LNCAP (cell line): ENCODE measurements around the gene SNRPE.

ENCODE experiments used
- TF ChIP-seq, protein P1 (sequence below): fragments of 450-650 bp; IDR thresholded peaks from 2 replicates; pipeline ENCODE4 v1.5.1; 2017; ENCODE audit warnings: mild to moderate bottlenecking

Gene SNRPE

DNA sequence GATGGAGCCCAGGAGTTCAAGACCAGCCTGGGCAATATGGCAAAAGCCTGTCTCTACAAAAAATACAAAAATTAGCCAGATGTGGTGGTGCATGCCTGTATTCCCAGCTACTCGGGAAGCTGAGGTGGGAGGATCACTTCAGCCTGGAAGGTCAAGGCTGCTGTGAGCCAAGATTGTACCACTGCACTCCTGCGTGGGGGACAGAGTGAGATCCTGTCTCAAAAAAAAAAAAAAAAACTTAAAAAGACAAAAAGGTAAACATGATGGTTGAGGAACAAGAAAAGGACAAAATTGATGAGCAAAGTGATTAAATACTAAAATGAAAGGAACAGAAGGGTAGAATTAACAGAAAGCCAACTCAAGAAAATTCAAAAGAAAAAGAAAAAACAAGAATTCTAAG lies 30.6 kb downstream of the SNRPE start:
- TF ChIP-seq, protein P1, sequence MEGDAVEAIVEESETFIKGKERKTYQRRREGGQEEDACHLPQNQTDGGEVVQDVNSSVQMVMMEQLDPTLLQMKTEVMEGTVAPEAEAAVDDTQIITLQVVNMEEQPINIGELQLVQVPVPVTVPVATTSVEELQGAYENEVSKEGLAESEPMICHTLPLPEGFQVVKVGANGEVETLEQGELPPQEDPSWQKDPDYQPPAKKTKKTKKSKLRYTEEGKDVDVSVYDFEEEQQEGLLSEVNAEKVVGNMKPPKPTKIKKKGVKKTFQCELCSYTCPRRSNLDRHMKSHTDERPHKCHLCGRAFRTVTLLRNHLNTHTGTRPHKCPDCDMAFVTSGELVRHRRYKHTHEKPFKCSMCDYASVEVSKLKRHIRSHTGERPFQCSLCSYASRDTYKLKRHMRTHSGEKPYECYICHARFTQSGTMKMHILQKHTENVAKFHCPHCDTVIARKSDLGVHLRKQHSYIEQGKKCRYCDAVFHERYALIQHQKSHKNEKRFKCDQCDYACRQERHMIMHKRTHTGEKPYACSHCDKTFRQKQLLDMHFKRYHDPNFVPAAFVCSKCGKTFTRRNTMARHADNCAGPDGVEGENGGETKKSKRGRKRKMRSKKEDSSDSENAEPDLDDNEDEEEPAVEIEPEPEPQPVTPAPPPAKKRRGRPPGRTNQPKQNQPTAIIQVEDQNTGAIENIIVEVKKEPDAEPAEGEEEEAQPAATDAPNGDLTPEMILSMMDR: no peak

DNA sequence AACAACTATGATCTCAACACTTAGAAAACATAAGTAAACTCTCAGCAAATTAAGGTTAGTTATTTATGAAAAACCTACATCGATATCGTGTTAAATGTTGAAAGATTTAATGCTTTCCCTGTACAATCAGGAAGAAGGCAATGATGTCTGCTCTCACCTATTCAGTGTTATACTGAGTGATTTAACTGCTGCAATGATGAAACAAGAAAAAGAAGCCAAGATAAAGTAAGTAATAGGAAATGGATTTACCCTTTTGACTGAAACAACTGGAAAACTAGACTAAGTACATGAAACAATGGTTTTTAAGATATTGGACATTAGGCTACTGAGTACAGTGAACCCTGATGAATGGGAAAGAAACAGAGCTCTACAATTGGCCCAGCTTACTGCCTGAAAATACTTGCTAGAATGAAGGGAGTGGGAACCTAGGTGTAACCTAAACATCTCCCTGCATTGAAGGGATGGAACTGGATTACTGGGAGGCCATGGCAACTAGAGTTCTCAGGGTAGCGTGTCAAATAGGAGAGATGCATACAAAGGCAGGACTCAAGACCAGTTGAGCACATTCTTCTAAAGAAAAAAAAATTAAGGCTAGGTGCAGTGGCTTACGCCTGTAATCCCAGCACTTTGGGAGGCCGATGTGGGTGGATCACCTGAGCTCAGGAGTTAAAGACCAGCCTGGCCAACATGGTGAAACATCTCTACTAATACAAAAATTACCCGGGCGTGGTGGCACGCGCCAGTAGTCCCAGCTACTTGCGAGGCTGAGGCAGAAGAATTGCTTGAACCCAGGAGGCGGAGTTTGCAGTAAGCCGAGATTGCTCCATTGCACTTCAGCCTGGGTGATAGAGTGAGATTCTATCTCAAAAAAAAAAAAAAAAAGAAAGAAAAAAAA lies 37.3 kb downstream of the SNRPE start:
- TF ChIP-seq, protein P1: no peak

DNA sequence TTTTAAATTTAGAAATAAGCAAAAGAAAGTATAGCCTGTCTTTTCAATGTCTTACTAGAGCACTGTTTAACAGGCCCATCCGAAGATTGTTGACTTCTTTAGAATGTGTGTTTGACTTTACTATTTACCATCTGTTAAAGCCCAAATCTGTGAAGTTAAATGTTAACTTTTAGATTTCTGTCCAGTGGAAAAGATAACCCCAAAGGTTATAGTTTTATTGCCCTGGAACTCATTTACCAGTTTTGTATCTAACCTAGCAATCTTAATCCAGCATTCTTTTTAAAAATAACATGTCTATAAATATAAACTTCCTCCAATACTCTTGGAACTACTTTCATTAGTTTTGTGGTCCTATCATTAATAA lies 37.9 kb downstream of the SNRPE start:
- TF ChIP-seq, protein P1: no peak

DNA sequence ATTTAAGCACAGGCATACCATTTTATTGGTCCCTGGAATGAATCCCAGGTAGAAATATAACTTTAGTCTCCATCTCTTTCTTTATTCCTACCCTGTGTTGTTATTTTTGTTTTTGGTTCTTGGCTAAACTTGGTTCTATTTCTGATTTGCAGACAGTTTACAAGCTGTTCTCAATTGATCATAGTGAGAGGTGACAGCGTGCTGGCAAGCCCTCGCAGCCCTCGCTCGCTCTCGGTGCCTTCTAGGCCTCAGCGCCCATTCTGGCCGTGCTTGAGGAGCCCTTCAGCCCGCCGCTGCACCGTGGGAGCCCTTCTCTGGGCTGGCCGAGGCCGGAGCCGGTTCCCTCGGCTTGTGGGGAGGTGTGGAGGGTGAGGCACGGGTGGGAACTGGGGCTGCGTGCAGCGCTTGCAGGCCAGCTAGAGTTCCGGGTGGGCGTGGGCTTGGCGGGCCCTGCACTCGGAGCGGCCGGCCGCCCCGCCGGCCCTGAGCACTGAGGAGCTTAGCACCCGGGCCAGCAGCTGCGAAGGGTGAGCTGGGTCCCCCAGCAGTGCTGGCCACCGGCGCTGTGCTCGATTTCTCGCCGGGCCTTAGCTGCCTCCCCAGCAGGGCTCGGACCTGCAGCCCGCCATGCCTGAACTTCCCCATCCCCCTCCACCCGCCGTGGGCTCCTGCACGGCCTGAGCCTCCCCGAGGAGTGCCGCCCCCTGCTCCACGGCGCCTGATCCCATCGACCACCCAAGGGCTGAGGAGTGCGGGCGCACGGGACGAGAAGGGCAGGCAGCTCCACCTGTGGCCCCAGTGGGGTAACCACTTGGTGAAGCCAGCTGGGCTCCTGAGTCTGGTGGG lies 38.7 kb downstream of the SNRPE start:
- TF ChIP-seq, protein P1: no peak

DNA sequence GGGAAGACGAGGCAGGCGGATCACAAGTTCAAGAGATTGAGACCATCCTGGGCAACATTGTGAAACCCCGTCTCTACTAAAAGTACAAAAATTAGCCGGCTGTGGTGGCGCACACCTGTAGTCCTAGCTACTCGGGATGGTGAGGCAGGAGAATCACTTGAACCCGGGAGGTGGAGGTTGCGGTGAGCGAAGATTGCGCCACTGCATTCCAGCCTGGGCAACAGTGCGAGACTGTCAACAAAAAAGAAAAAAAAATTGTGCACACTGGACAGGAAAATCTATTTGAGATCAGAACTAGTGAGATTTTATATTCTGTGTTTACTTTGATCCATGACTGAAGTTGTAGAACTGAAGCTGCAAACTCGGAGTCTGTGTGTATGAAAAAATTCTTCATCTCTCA lies 40.2 kb downstream of the SNRPE start:
- TF ChIP-seq, protein P1: no peak

DNA sequence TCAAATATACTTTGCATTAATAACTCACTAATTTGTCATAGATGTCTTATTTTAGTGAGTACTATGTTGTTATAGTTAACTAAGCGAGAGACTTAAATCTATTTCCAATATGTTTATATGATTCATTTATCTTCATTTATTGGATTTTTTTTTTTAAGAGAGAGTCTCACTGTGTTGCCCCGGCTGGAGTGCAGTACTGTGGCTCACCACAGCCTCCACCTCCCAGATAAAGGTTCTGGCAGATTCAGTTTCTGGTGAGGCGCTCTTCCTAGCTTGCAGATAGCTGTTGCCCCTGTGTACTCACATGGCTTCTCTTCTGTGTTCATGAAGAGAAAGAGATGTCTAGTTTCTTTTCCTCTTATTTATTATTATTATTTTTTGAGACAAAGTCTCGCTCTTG lies 43.9 kb downstream of the SNRPE start:
- TF ChIP-seq, protein P1: no peak

DNA sequence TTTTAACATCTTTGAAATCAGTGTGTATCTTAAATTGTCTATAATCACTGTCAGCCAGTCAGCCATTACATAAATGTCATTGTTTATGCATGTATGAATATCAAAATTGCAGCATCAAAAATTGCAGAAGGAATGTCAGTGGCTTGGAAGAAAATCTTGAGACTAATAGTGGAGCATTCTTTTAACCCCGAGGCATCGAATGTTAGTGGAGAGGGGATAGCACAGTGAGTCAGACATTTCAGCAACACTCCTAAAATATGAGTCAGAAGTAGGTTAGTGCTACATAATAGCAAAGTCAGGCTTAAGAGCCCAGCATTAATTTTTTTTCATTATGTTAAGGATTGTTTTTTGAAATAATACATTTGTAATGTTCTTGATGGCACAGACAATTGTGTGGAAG lies 45.5 kb downstream of the SNRPE start:
- TF ChIP-seq, protein P1: no peak
